ENCODE data around the gene SPOP. TPM values are rescaled to one million over a fixed set of nuclear protein-coding genes. Genes with fewer than 3 reads are reported as not detected.
A peak's percentile ranks its signal among the peaks of the same experiment; 100 is the strongest.

SPOP gene
- total RNA-seq, 1 donor from 2014 or later = 84.4 TPM

- intact Hi-C loops (cut with DNase I) = loop anchor here (5.0 kb wide), 1 partner anchor 128 kb away; no protein-coding TSS in a partner anchor
- ATAC-seq = no peak
Observed at GRCh38 chr17:49699966-49700575, 22.2 kb upstream of the SPOP start.

GRCh38 chr17:49698005-49698404 is 20.1 kb upstream of the SPOP start:
- ATAC-seq = peak; percentile 50
- intact Hi-C loops (cut with DNase I) = loop anchor here (5.0 kb wide), 1 partner anchor 126 kb away; no protein-coding TSS in a partner anchor

More at GRCh38 chr17:49699966-49700575, 22.2 kb upstream of the SPOP start:
- DNase-seq (ENCODE audit: low spot score) = no peak

GRCh38 chr17:49696233-49696761 is 18.4 kb upstream of the SPOP start:
- intact Hi-C loops (cut with DNase I) = loop anchor here (5.0 kb wide), 1 partner anchor 124 kb away; no protein-coding TSS in a partner anchor
- no peak for ATAC-seq
- no peak for DNase-seq (ENCODE audit: low spot score)

More at GRCh38 chr17:49698005-49698404, 20.1 kb upstream of the SPOP start:
- DNase-seq (ENCODE audit: low spot score) = no peak

- intact Hi-C loops (cut with DNase I) = loop anchor here (5.0 kb wide), 1 partner anchor 123 kb away; no protein-coding TSS in a partner anchor
- ATAC-seq = no peak
- DNase-seq (ENCODE audit: low spot score) = no peak
Observed at GRCh38 chr17:49695698-49696232, 17.9 kb upstream of the SPOP start.

GRCh38 chr17:49694847-49695697 is 17.2 kb upstream of the SPOP start:
- intact Hi-C loops (cut with DNase I) = loop anchor here (5.0 kb wide), 2 partner anchors 123 to 703 kb away; no protein-coding TSS in a partner anchor
- peak; percentile 79 for DNase-seq (ENCODE audit: low spot score)
- peak; percentile 20 for ATAC-seq

GRCh38 chr17:49692751-49693150 is 14.9 kb upstream of the SPOP start:
- intact Hi-C loops (cut with DNase I) = loop anchor here (5.0 kb wide), 1 partner anchor 700 kb away; no protein-coding TSS in a partner anchor
- DNase-seq (ENCODE audit: low spot score) = no peak
- no peak for ATAC-seq

- no peak for DNase-seq (ENCODE audit: low spot score)
- intact Hi-C loops (cut with DNase I) = loop anchor here (5.0 kb wide), 1 partner anchor 699 kb away; no protein-coding TSS in a partner anchor
- peak; percentile 58 for ATAC-seq
Observed at GRCh38 chr17:49691677-49692191, 13.8 kb upstream of the SPOP start.

GRCh38 chr17:49691086-49691676 is 13.3 kb upstream of the SPOP start:
- intact Hi-C loops (cut with DNase I) = loop anchor here (5.0 kb wide), 1 partner anchor 699 kb away; no protein-coding TSS in a partner anchor
- DNase-seq (ENCODE audit: low spot score) (no peak), ATAC-seq (peak; percentile 80)

- ATAC-seq (no peak), DNase-seq (ENCODE audit: low spot score) (no peak)
- intact Hi-C loops (cut with DNase I) = loop anchor here (5.0 kb wide), 1 partner anchor 698 kb away; no protein-coding TSS in a partner anchor
Observed at GRCh38 chr17:49690256-49690655, 12.4 kb upstream of the SPOP start.

- DNase-seq (ENCODE audit: low spot score) = no peak
- intact Hi-C loops (cut with DNase I) = no loop called here
- ATAC-seq = no peak
Observed at GRCh38 chr17:49688848-49689247, 11.0 kb upstream of the SPOP start.

- intact Hi-C loops (cut with DNase I) = no loop called here
- no peak for ATAC-seq
- DNase-seq (ENCODE audit: low spot score) = no peak
Observed at GRCh38 chr17:49687878-49688491, 10.1 kb upstream of the SPOP start.

GRCh38 chr17:49681106-49681979 is 3.4 kb upstream of the SPOP start:
- intact Hi-C loops (cut with DNase I) = no loop called here

GRCh38 chr17:49680314-49680713 is 2.4 kb upstream of the SPOP start:
- ATAC-seq (no peak), DNase-seq (ENCODE audit: low spot score) (no peak)
- intact Hi-C loops (cut with DNase I) = no loop called here

More at GRCh38 chr17:49681106-49681979, 3.4 kb upstream of the SPOP start:
- ATAC-seq = no peak
- no peak for DNase-seq (ENCODE audit: low spot score)

- ATAC-seq = peak; percentile 93
- DNase-seq (ENCODE audit: low spot score) = peak; percentile 98
- intact Hi-C loops (cut with DNase I) = no loop called here
Observed at GRCh38 chr17:49677134-49677932, 564 bp downstream of the SPOP start.

- no peak for DNase-seq (ENCODE audit: low spot score)
- no peak for ATAC-seq
- intact Hi-C loops (cut with DNase I) = no loop called here
Observed at GRCh38 chr17:49676276-49676868, 1.5 kb downstream of the SPOP start.

GRCh38 chr17:49674507-49674906 is 3.4 kb downstream of the SPOP start:
- intact Hi-C loops (cut with DNase I) = no loop called here
- no peak for ATAC-seq
- DNase-seq (ENCODE audit: low spot score) = no peak
